Left lung (tissue), 10 donors: Measurements from ENCODE around the gene BMPR1B. TPM values are rescaled to one million over a fixed set of nuclear protein-coding genes. Genes with fewer than 3 reads are reported as not detected.
"Not testable (repeated sequence)": the region's sequence is repeated elsewhere in the genome, so short reads cannot be mapped to it uniquely, and the experiment has no call there.

ENCODE experiments used
- ATAC-seq: fragments of 200-7000 bp; cut with Tn5 transposase; one replicate; pipeline ENCODE4 v1.9.1; 2020; ENCODE audit warnings: moderate library complexity
- DNase-seq, 4 donors: peaks; one replicate each; pipeline ENCODE4 v3.0.0-alpha.2; 2013 to 2020
- H3K27ac ChIP-seq, 2 donors: fragments of 200-600 bp; sonication (generic) in 1 of 2; one replicate each; pipeline versions ENCODE4 v1.5.0 to v1.8.0; 2020 to 2021
- H3K27me3 ChIP-seq, 2 donors: fragments of 200-600 bp; sonication (generic) in 1 of 2; one replicate each; pipeline versions ENCODE4 v1.5.0 to v1.8.0; 2020 to 2021
- H3K36me3 ChIP-seq, 2 donors: fragments of 200-600 bp; sonication (generic) in 1 of 2; one replicate each; pipeline versions ENCODE4 v1.5.0 to v1.8.0; 2020 to 2021
- H3K4me1 ChIP-seq, 2 donors: fragments of 200-600 bp; one replicate each; pipeline ENCODE4 v1.8.0; 2021
- H3K4me3 ChIP-seq, 2 donors: fragments of 200-600 bp; sonication (generic) in 1 of 2; one replicate each; pipeline versions ENCODE4 v1.5.0 to v1.8.0; 2020 to 2021; ENCODE audit warnings: mild to moderate bottlenecking in 1 of 2
- H3K9me3 ChIP-seq, 2 donors: fragments of 200-600 bp; sonication (generic) in 1 of 2; one replicate each; pipeline versions ENCODE4 v1.5.0 to v1.8.0; 2020 to 2021
- intact Hi-C, 2 donors: fragments of 100-400 bp; cut with DNase I; formaldehyde crosslinking; loops; one replicate each; pipeline versions ENCODE4 v1.11.2 to v1.14.2; 2022
- polyA plus RNA-seq, 6 donors: library from polyadenylated mRNA; unstranded; fragments of 120-200 nt; gene quantifications; one replicate each; pipeline ENCODE4 v1.2.1, GENCODE V29; 2013; ENCODE audit not compliant: insufficient read length in 6 of 6
- total RNA-seq, 2 donors: library from RNA; stranded (reverse); fragmentation: NEBNext Ultra II Directional; extraction: Animal tissue kit (Norgen Biotek cat#: 25700); gene quantifications; one replicate each; pipeline ENCODE4 v1.2.1, GENCODE V29; 2021
- TF ChIP-seq, protein P1 (sequence below), 2 donors: fragments of 200-600 bp; sonication (generic) in 1 of 2; IDR thresholded peaks; one replicate each; pipeline versions ENCODE4 v1.5.0 to v1.8.0; 2021; ENCODE audit warnings: antibody characterized with exemption in 2 of 2
- donor health status: DM: no; HTN: yes; CAD: no.
- donor health status: DM: no; HTN: no; CAD: no.

The BMPR1B gene
- total and polyA plus RNA-seq, 8 donors, result 0.61 to 3.3 (median 1.1) TPM

DNA sequence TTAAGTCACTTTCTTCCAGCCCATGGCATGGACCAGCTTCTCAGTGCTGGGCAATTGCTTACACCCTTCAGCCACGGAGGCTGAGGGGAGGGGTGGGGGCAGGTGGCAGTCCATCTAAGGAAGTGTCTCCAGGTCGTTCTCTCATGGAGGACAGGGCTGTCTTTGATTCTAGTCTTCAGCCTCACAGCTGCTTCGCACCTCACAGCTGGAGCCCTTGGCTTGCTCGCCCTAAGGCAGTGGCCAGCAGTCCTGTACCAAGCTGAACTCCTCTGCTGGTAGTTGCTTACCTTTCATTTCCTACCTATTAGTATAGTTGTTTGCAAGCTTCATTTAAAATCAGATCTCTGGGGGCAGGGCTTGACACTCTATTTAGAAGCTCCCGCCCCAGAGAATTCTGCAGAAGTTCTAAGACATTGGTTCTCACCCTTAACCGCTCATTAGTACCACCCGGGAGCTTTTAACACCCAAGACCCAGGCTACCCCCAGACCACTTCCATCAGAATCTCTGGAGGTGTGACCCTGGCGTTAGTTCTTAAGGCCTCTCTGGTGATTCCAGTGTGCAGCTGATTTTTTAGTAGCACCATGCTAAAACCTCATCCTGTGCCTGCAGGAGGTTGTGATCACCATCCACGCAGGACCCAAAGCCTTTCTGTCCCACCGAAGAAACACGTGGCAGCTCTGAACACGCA is 404.2 kb downstream of the BMPR1B start:
- intact Hi-C loops, result no loop called here
- TF ChIP-seq, protein P1, sequence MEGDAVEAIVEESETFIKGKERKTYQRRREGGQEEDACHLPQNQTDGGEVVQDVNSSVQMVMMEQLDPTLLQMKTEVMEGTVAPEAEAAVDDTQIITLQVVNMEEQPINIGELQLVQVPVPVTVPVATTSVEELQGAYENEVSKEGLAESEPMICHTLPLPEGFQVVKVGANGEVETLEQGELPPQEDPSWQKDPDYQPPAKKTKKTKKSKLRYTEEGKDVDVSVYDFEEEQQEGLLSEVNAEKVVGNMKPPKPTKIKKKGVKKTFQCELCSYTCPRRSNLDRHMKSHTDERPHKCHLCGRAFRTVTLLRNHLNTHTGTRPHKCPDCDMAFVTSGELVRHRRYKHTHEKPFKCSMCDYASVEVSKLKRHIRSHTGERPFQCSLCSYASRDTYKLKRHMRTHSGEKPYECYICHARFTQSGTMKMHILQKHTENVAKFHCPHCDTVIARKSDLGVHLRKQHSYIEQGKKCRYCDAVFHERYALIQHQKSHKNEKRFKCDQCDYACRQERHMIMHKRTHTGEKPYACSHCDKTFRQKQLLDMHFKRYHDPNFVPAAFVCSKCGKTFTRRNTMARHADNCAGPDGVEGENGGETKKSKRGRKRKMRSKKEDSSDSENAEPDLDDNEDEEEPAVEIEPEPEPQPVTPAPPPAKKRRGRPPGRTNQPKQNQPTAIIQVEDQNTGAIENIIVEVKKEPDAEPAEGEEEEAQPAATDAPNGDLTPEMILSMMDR (IDR thresholded peaks at IDR 0.05), result no peak
- H3K27me3 ChIP-seq, result no peaks in the 10 kb centered on the region
- H3K9me3 ChIP-seq, result no peaks in the 10 kb centered on the region
- DNase-seq, result no peak
- no peak overlapping the region for H3K27ac ChIP-seq
- H3K4me1 ChIP-seq, result peaks cover 0 to 4% of the 10 kb centered on the region in 2 donors
- no peak for ATAC-seq
- no peak overlapping the region for H3K4me3 ChIP-seq
- H3K36me3 ChIP-seq, result no peaks in the 10 kb centered on the region

DNA sequence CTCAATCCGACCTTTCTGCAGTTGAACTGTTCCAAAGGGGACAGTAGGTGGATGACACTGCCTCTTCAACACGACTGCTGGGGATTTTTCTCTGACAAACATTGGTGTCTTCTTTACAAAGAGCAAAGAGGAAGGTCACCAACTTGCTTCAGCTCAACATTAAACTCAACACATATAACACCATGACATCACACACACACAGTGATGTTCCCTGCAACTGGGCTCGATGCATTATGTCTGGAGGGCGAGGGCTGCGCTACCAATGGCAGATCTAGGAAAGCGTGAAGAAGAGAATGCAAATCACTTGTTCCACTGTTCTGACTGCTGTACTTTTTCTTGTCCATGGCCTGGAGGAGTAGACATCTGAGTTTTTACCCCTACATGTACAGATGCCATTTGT is 405.1 kb downstream of the BMPR1B start:
- Histone ChIP-seq H3K4me1 (peaks cover 0 to 4% of the 10 kb centered on the region in 2 donors), H3K9me3 (no peaks in the 10 kb centered on the region), H3K27ac (no peak overlapping the region), H3K4me3 (no peak overlapping the region), H3K36me3 (no peaks in the 10 kb centered on the region), H3K27me3 (no peaks in the 10 kb centered on the region)
- DNase-seq (no peak), ATAC-seq (no peak)
- intact Hi-C loops, result no loop called here
- TF ChIP-seq, protein P1 (IDR thresholded peaks at IDR 0.05), result no peak

DNA sequence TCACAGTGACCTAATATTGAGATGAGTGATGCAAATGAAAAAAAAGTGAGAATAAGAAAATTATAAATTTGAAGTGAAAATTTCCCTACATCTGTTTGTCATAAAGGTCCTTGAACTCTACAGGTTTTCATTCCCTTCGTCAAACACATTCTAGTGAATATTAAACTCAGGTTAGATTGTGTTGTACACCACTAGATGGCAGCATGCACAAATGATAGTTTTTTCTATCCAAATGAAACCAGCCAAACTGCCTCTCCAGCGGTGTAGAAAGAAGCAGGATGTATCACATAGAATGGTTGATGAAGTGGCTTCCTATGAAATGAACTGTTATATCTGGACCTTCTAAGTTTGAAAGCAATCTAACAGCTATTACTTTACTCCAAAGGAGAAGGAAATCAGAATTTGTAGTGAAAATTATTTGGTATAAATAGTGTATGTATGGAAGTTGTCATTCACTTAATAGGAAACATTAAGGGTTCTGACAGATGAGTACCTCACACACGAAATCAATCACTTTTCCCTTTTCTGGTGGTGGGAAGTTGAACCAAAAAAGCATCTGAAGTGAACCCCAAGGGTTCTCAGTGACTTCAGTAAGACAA is 408.3 kb downstream of the BMPR1B start:
- TF ChIP-seq, protein P1 (IDR thresholded peaks at IDR 0.05), result peak; percentile 45 to 65
- H3K27ac ChIP-seq, result no peak overlapping the region
- H3K4me1 ChIP-seq, result peaks cover 0 to 4% of the 10 kb centered on the region in 2 donors
- ATAC-seq, result peak; percentile 92
- peak in 2 of 4 donors; percentile 76 to 88 for DNase-seq
- H3K4me3 ChIP-seq, result no peak overlapping the region
- intact Hi-C loops, result no loop called here
- no peaks in the 10 kb centered on the region for H3K9me3 ChIP-seq
- no peaks in the 10 kb centered on the region for H3K36me3 ChIP-seq
- no peaks in the 10 kb centered on the region for H3K27me3 ChIP-seq

DNA sequence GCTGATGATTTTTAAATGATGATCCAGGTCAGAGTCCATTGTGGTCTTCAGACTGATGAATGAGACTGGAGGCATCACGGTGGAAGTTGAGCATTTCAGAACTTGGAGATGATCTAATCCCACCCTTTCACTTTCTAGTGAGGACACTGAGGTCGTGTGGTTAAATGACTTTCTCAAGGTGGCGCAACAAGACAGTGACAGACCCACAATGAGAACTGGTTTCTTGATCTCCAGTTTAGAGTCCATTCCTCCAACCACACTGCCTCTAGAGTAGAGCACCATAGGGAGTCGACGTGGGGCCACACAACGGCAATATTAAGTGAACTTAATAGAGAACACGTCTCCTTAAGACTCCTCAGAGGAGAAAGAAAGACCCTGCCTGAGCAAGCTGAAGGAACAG is 410.1 kb downstream of the BMPR1B start:
- no peaks in the 10 kb centered on the region for H3K27me3 ChIP-seq
- H3K36me3 ChIP-seq, result no peaks in the 10 kb centered on the region
- no peaks in the 10 kb centered on the region for H3K9me3 ChIP-seq
- intact Hi-C loops, result no loop called here
- ATAC-seq (no peak), DNase-seq (no peak)
- no peak overlapping the region for H3K27ac ChIP-seq
- peaks cover 0 to 4% of the 10 kb centered on the region in 2 donors for H3K4me1 ChIP-seq
- no peak overlapping the region for H3K4me3 ChIP-seq
- TF ChIP-seq, protein P1 (IDR thresholded peaks at IDR 0.05), result no peak

DNA sequence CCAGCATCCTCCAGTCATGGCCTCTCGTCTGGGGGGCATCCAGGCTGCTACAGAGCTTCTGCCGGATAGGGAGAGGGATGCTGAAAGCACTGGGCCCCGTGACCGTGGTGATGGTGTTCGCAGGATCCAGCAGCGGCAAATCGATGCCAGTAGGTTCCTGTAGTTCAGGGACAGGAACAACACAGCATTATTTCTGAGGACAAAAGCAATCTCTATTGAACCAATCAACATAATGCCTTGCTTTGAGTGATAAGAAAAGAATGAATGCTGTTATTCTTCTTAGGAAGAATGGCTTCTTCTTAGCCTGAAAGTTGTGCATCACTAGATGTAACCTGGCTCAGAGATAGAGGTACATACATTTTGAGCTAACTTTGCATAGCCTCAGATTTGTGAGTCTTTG is 412.4 kb downstream of the BMPR1B start:
- ATAC-seq (no peak), DNase-seq (no peak)
- H3K27me3 ChIP-seq, result no peaks in the 10 kb centered on the region
- peaks cover 0 to 4% of the 10 kb centered on the region in 2 donors for H3K4me1 ChIP-seq
- TF ChIP-seq, protein P1 (IDR thresholded peaks at IDR 0.05), result no peak
- intact Hi-C loops, result no loop called here
- H3K36me3 ChIP-seq, result no peaks in the 10 kb centered on the region
- H3K4me3 ChIP-seq, result no peak overlapping the region
- H3K27ac ChIP-seq, result no peak overlapping the region
- H3K9me3 ChIP-seq, result no peaks in the 10 kb centered on the region

DNA sequence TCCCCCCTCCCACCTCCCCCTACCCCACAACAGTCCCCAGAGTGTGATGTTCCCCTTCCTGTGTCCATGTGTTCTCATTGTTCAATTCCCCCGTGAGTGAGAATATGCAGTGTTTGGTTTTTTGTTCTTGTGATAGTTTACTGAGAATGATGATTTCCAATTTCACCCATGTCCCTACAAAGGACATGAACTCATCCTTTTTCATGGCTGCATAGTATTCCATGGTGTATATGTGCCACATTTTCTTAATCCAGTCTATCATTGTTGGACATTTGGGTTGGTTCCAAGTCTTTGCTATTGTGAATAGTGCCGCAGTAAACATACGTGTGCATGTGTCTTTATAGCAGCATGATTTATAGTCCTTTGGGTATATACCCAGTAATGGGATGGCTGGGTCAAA is 413.6 kb downstream of the BMPR1B start:
- H3K27ac ChIP-seq, DNase-seq, H3K36me3 ChIP-seq, H3K4me1 ChIP-seq, H3K9me3 ChIP-seq, H3K4me3 ChIP-seq, intact Hi-C loops, H3K27me3 ChIP-seq, ATAC-seq: not testable (repeated sequence)
